CD4-positive, alpha-beta memory T cell (primary cell): ENCODE results near the gene CENPB. TPM values are rescaled to one million over a fixed set of nuclear protein-coding genes. Genes with fewer than 3 reads are reported as not detected.

Experiments used
- CTCF ChIA-PET: fragments of 350-600 bp; sonication (Branson Sonifier 250); formaldehyde crosslinking; loops from one replicate; lab custom pipeline; 2021; ENCODE audit warnings: inconsistent platforms; ENCODE audit not compliant: partially characterized antibody; lab: Charles Lee
- POLR2A ChIA-PET: fragments of 350-600 bp; sonication (Branson Sonifier 250); formaldehyde crosslinking; loops from one replicate; lab custom pipeline; 2021; ENCODE audit not compliant: partially characterized antibody; lab: Charles Lee
- DNase-seq, 5 donors: peaks; one replicate each; pipeline versions ENCODE4 v3.0.0 to v3.0.0-alpha.2; 2020 to 2022; ENCODE audit warnings: mixed read lengths in 1 of 5
- H3K27ac ChIP-seq: one replicate; pipeline ENCODE4 v1.7.0; 2013; ENCODE audit warnings: low read depth, low read length
- H3K27me3 ChIP-seq: 2 replicates; pipeline ENCODE4 v1.7.0; 2013; ENCODE audit warnings: mild to moderate bottlenecking, low read length, moderate library complexity; ENCODE audit not compliant: insufficient read depth
- H3K36me3 ChIP-seq: 2 replicates; pipeline ENCODE4 v1.7.0; 2013; ENCODE audit warnings: mild to moderate bottlenecking, low read length, moderate library complexity; ENCODE audit not compliant: insufficient read depth
- H3K4me1 ChIP-seq: 2 replicates; pipeline ENCODE4 v1.7.0; 2013; ENCODE audit warnings: mild to moderate bottlenecking, low read length, moderate library complexity; ENCODE audit not compliant: insufficient read depth
- H3K4me3 ChIP-seq, 2 donors: one replicate each; pipeline ENCODE4 v1.7.0; 2013; ENCODE audit warnings: low read length in 2 of 2, mild to moderate bottlenecking in 1 of 2
- H3K9me3 ChIP-seq, 2 donors: one replicate each; pipeline ENCODE4 v1.7.0; 2013; ENCODE audit warnings: low read length in 2 of 2, control low read depth in 1 of 2; ENCODE audit not compliant: control insufficient read depth in 1 of 2
- H3K27ac Mint-ChIP-seq, 7 donors: one replicate each; pipeline ENCODE4 v1.8.0; 2020 to 2021; ENCODE audit warnings: mixed read lengths in 7 of 7, mild to moderate bottlenecking in 6 of 7, inconsistent platforms in 3 of 7, moderate library complexity in 3 of 7
- H3K27me3 Mint-ChIP-seq, 2 donors: one replicate each; pipeline ENCODE4 v1.8.0; 2020 to 2021; ENCODE audit warnings: mixed read lengths in 2 of 2
- H3K36me3 Mint-ChIP-seq, 2 donors: one replicate each; pipeline ENCODE4 v1.8.0; 2020 to 2021; ENCODE audit warnings: mixed read lengths in 2 of 2, inconsistent platforms in 1 of 2, mild to moderate bottlenecking in 1 of 2
- H3K4me1 Mint-ChIP-seq, 4 donors: one replicate each; pipeline ENCODE4 v1.8.0; 2020 to 2021; ENCODE audit warnings: mixed read lengths in 4 of 4, mild to moderate bottlenecking in 1 of 4
- H3K4me3 Mint-ChIP-seq, 8 donors: one replicate each; pipeline ENCODE4 v1.8.0; 2020 to 2021; ENCODE audit warnings: mixed read lengths in 8 of 8, mild to moderate bottlenecking in 7 of 8, moderate library complexity in 6 of 8, inconsistent platforms in 3 of 8
- H3K9me3 Mint-ChIP-seq, 8 donors: one replicate each; pipeline ENCODE4 v1.8.0; 2020 to 2021; ENCODE audit warnings: mixed read lengths in 8 of 8, mild to moderate bottlenecking in 5 of 8, inconsistent platforms in 3 of 8, moderate library complexity in 1 of 8
- intact Hi-C: fragments of 100-400 bp; cut with micrococcal nuclease; formaldehyde crosslinking; loops from one replicate; pipeline ENCODE4 v1.15.1; 2023
- polyA plus RNA-seq, 2 donors: library from polyadenylated mRNA; unstranded; fragments of 300-500 nt; fragmentation: Illumina TruSeq; gene quantifications; one replicate each; pipeline ENCODE4 v1.2.3, GENCODE V29; 2021
- total RNA-seq, 2 experiments: library from RNA; stranded (reverse); gene quantifications; one replicate each; pipeline ENCODE4 v1.2.3, GENCODE V29; 2021

The CENPB gene
- total and polyA plus RNA-seq, 4 experiments from 2014 or later: 0.56 to 56.7 (median 27.1) TPM

DNA sequence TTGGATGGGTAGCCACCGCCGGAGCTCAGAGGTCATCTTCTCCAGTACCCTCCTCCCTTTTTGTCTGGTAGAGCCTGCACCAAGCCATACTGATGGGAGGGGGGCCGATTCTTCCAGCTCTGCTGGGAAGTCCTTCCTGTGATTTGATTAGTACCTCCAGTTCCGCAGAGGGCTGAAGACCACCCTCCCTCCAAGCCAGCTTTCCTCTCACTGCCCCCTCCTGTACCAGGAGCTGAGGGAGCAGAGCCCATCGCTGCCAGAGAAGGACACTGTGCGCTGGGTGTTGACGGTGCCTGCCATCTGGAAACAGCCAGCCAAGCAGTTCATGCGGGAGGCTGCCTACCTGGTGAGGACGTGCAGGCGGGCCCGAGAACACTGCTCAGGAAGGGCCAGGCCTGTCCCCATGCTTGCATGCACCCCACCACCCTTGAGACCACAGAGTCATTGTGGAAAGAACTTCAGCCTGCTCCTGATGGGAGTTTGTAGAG lies 40.8 kb downstream of the CENPB start:
- Histone ChIP-seq H3K27ac (no peak overlapping the region), H3K4me1 (peaks cover 12% of the 10 kb centered on the region), H3K36me3 (no peaks in the 10 kb centered on the region), H3K9me3 (no peaks in the 10 kb centered on the region), H3K4me3 (no peak overlapping the region), H3K27me3 (no peaks in the 10 kb centered on the region)
- Mint-ChIP-seq H3K4me3 (peak overlapping the region in 1 of 8 donors; percentile 80), H3K36me3 (no peaks in the 10 kb centered on the region), H3K27me3 (peaks cover 5 to 6% of the 10 kb centered on the region in 2 donors), H3K4me1 (peaks cover 7 to 18% (median 11%) of the 10 kb centered on the region in 4 donors), H3K27ac (no peak overlapping the region), H3K9me3 (peaks cover 0 to 2% (median 0%) of the 10 kb centered on the region in 8 donors)
- CTCF ChIA-PET: interaction anchor here (0.6 to 1.6 kb wide), 4 partner anchors 10 to 442 kb away, joined by 3 to 5 read pairs (median 4); no protein-coding TSS in a partner anchor
- POLR2A ChIA-PET: interaction anchor here (0.9 to 1.1 kb wide), 2 partner anchors 22 to 75 kb away, joined by 3 to 5 read pairs; partner anchors contain the start of genes ADISSP and AP5S1
- intact Hi-C loops: no loop called here
- DNase-seq: no peak

DNA sequence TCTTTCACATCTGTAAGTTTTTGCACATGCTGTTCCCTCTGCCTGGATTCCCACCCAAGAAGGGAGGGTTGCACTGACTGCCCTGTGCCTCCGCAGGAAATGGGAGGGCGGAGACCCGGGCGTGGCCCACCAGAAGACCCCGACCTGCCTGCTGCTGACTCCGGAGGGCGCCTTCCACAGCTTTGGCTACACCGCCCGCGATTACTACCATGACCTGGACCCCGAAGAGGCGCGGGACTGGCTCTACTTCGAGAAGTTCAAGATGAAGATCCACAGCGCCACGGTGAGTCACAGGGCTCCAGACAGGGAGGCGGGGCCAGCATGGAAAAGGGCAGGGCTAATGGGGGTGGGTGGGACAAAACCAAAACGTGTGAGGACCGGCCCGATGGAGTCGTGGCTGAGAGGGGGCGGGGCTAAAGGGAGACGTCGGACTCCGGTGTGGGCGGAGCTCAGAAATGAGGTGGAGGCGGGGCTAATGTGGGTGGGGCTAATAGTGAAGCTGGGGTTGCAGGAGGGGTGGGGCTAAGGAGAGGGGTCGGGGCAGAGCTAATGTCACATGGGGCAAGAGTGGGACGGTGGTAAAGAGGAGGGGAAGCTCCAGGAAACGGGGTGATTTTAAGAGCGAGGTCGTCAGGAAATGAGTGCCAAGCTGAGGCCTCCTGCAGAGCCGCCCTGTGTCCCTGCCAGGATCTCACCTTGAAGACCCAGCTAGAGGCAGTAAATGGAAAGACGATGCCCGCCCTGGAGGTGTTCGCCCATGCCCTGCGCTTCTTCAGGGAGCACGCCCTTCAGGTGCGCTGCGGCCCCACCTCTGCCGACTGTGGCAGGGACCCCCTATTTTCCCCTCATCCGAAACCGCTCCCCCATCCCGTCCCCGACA lies 41.5 kb downstream of the CENPB start:
- no peaks in the 10 kb centered on the region for H3K27me3 ChIP-seq
- no peaks in the 10 kb centered on the region for H3K36me3 ChIP-seq
- POLR2A ChIA-PET: interaction anchor here (0.9 to 1.1 kb wide), 2 partner anchors 22 to 76 kb away, joined by 3 to 5 read pairs; partner anchors contain the start of genes ADISSP and AP5S1

DNA sequence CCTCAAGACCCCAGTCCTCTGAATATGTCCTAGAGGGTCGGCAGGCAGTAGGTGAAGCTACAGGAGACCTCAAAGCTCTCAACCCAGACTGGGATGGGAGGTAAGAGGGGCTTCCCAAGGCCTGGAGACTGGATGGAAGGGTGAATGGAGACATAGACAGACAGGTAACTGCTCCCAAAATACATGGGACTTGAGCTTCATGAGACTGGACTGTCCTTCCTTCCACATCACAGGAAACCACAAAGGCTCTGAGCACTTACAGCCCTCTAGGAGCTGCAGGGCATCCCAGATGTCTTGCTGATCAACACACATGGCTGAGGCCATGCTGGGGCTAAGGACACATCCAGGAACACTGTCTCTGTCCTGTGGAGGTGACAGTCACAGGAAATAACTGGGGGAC lies 42.5 kb downstream of the CENPB start:
- H3K4me1 ChIP-seq: peaks cover 12% of the 10 kb centered on the region
- H3K4me1 Mint-ChIP-seq: peaks cover 7 to 17% (median 11%) of the 10 kb centered on the region in 4 donors
- H3K4me3 Mint-ChIP-seq: peak overlapping the region in 4 of 8 donors; percentile 29 to 80 (median 64)
- H3K36me3 ChIP-seq: no peaks in the 10 kb centered on the region
- intact Hi-C loops: no loop called here
- POLR2A ChIA-PET: no interaction called here
- H3K9me3 Mint-ChIP-seq: peaks cover 0 to 2% (median 0%) of the 10 kb centered on the region in 8 donors
- no peaks in the 10 kb centered on the region for H3K36me3 Mint-ChIP-seq
- H3K27ac Mint-ChIP-seq: peak overlapping the region in 2 of 7 donors; percentile 15 to 57
- no peak overlapping the region for H3K4me3 ChIP-seq
- no peak overlapping the region for H3K27ac ChIP-seq
- peaks cover 5 to 6% of the 10 kb centered on the region in 2 donors for H3K27me3 Mint-ChIP-seq
- CTCF ChIA-PET: interaction anchor here (0.7 to 1.6 kb wide), 3 partner anchors 8 to 111 kb away, joined by 3 to 5 read pairs (median 3); no protein-coding TSS in a partner anchor
- DNase-seq: no peak
- no peaks in the 10 kb centered on the region for H3K27me3 ChIP-seq
- no peaks in the 10 kb centered on the region for H3K9me3 ChIP-seq

More for the DNA sequence above, 41.5 kb downstream of the CENPB start:
- peak overlapping the region in 6 of 7 donors; percentile 16 to 87 (median 68) for H3K27ac Mint-ChIP-seq
- intact Hi-C loops: no loop called here
- peak overlapping the region; percentile 48 to 85 (median 74) for H3K4me3 Mint-ChIP-seq
- DNase-seq: peak; percentile 69 to 87 (median 72)
- Histone ChIP-seq H3K9me3 (no peaks in the 10 kb centered on the region), H3K27ac (no peak overlapping the region), H3K4me1 (peaks cover 12% of the 10 kb centered on the region), H3K4me3 (peak overlapping the region in 1 of 2 donors; percentile 11)
- no peaks in the 10 kb centered on the region for H3K36me3 Mint-ChIP-seq
- H3K4me1 Mint-ChIP-seq: peaks cover 7 to 17% (median 11%) of the 10 kb centered on the region in 4 donors
- CTCF ChIA-PET: interaction anchor here (0.6 to 1.6 kb wide), 5 partner anchors 9 to 442 kb away, joined by 3 to 5 read pairs (median 3); no protein-coding TSS in a partner anchor
- peaks cover 0 to 2% (median 0%) of the 10 kb centered on the region in 8 donors for H3K9me3 Mint-ChIP-seq
- peaks cover 5 to 6% of the 10 kb centered on the region in 2 donors for H3K27me3 Mint-ChIP-seq

DNA sequence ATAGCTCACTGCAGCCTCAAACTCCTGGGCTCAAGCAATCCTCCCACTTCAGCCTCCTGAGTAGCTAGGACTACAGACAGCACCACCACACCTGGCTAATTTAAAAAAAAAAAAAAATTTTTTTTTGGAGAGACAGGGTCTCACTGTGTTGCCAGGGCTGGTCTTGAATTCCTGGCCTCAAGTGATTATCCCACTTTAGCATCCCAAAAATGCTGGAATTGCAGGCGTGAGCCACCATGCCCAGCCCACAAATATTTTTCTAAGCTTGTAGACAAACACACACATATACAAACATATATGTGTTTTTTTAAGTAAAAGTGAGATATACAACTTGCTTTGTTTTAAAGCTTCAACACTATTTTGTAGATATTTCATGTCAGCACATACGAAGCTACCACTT lies 43.3 kb downstream of the CENPB start:
- Mint-ChIP-seq H3K4me3 (no peak overlapping the region), H3K4me1 (peaks cover 7 to 17% (median 11%) of the 10 kb centered on the region in 4 donors), H3K9me3 (peaks cover 0 to 2% (median 0%) of the 10 kb centered on the region in 8 donors), H3K27ac (peak overlapping the region in 1 of 7 donors; percentile 48), H3K27me3 (peaks cover 4 to 5% of the 10 kb centered on the region in 2 donors), H3K36me3 (no peaks in the 10 kb centered on the region)
- H3K4me3 ChIP-seq: no peak overlapping the region
- H3K9me3 ChIP-seq: no peaks in the 10 kb centered on the region
- no peaks in the 10 kb centered on the region for H3K27me3 ChIP-seq
- ChIA-PET CTCF (interaction anchor here (0.8 to 1.3 kb wide), 3 partner anchors 11 to 24 kb away, joined by 3 read pairs; partner anchors contain the start of gene ADISSP), POLR2A (no interaction called here)
- no peak overlapping the region for H3K27ac ChIP-seq
- H3K36me3 ChIP-seq: no peaks in the 10 kb centered on the region
- peaks cover 12% of the 10 kb centered on the region for H3K4me1 ChIP-seq
- intact Hi-C loops: no loop called here
- DNase-seq: no peak

DNA sequence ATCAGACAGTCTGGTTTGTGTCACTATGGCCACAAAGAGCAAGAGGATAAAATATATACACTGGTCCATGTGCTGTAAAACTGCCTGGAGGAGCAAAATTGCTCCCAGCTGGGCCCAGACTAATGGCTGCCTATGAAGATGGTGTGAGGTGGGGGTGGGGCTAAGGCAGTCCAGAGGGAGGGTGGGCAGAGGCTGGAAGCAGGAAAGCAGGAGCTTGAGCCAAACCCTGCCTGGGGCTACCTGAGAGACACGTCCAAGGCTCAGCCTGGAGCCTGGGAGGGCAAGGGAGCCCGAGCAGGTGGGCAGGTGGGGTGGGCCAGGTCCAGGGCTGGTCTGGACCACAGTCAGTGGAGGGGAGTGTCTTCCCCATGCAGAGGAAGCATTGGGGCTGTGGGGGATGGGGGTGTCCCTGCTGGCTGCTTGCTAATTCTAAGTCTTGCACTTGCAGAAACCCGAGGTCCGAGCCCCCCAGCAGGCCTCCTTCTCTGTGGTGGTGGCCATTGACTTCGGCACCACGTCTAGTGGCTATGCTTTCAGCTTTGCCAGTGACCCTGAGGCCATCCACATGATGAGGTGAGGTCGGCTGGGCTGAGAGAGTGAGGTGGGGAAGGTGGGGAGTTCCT lies 44.6 kb downstream of the CENPB start:
- no peak for DNase-seq
- no peaks in the 10 kb centered on the region for H3K9me3 ChIP-seq
- Mint-ChIP-seq H3K27ac (no peak overlapping the region), H3K4me1 (peaks cover 7 to 17% (median 11%) of the 10 kb centered on the region in 4 donors), H3K36me3 (no peaks in the 10 kb centered on the region), H3K4me3 (no peak overlapping the region), H3K9me3 (no peaks in the 10 kb centered on the region), H3K27me3 (peaks cover 4 to 5% of the 10 kb centered on the region in 2 donors)
- no peaks in the 10 kb centered on the region for H3K36me3 ChIP-seq
- ChIA-PET CTCF (interaction anchor here (0.7 to 1.2 kb wide), 2 partner anchors 12 to 27 kb away, joined by 3 read pairs; no protein-coding TSS in a partner anchor), POLR2A (no interaction called here)
- H3K4me3 ChIP-seq: no peak overlapping the region
- H3K27ac ChIP-seq: no peak overlapping the region
- H3K4me1 ChIP-seq: peaks cover 12% of the 10 kb centered on the region
- H3K27me3 ChIP-seq: no peaks in the 10 kb centered on the region
- intact Hi-C loops: no loop called here

DNA sequence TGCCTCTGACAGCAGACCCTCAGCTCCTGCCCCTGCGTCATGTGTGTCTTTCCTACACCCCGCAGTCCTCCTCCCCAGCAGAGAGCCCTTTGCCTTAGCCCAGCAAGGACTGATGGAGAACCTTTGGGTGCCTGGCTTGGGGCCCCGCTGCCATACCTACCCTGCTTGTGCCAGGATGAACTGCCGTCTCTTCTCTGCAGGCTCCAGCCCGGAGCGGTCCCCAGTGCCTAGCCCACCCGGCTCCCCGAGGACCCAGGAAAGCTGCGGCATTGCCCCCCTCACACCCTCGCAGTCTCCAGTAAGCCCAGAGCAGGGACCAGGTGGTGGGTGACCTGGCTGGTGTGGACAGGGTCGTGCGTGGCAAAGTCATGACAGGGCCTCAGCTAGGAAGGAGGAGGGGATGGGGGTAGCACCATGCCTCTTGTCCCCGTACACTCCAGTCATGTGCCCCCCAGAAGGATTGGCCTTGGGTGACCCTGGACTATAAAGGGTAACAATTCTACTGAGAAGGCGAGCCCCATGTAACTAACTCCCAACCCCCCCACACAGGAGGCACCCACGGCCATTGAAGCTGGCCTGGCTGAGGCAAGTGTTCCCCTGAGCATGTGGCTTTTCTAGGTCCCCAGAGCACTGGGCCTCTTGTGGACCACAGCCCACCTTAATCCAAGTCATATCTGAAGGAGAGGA lies 45.8 kb downstream of the CENPB start:
- Histone ChIP-seq H3K36me3 (no peaks in the 10 kb centered on the region), H3K4me1 (peaks cover 12% of the 10 kb centered on the region), H3K27ac (no peak overlapping the region), H3K9me3 (no peaks in the 10 kb centered on the region), H3K27me3 (no peaks in the 10 kb centered on the region), H3K4me3 (no peak overlapping the region)
- Mint-ChIP-seq H3K27ac (peak overlapping the region in 1 of 7 donors; percentile 42), H3K9me3 (no peaks in the 10 kb centered on the region), H3K27me3 (peaks cover 5 to 7% of the 10 kb centered on the region in 2 donors), H3K4me3 (no peak overlapping the region), H3K36me3 (no peaks in the 10 kb centered on the region), H3K4me1 (peaks cover 7 to 16% (median 11%) of the 10 kb centered on the region in 4 donors)
- no peak for DNase-seq
- intact Hi-C loops: no loop called here
- ChIA-PET CTCF (interaction anchor here (0.7 kb wide), 1 partner anchor 28 kb away, joined by 3 read pairs; no protein-coding TSS in a partner anchor), POLR2A (no interaction called here)
